GM19452 (cell line): ENCODE results near the gene HNRNPL.
"Not testable (repeated sequence)": the region's sequence is repeated elsewhere in the genome, so short reads cannot be mapped to it uniquely, and the experiment has no call there.

Source experiments
- ATAC-seq: cut with Tn5 transposase; IDR thresholded peaks from one replicate; pipeline ENCODE4 v1.9.1; 2021; ENCODE audit not compliant: unreplicated experiment

Gene HNRNPL

DNA sequence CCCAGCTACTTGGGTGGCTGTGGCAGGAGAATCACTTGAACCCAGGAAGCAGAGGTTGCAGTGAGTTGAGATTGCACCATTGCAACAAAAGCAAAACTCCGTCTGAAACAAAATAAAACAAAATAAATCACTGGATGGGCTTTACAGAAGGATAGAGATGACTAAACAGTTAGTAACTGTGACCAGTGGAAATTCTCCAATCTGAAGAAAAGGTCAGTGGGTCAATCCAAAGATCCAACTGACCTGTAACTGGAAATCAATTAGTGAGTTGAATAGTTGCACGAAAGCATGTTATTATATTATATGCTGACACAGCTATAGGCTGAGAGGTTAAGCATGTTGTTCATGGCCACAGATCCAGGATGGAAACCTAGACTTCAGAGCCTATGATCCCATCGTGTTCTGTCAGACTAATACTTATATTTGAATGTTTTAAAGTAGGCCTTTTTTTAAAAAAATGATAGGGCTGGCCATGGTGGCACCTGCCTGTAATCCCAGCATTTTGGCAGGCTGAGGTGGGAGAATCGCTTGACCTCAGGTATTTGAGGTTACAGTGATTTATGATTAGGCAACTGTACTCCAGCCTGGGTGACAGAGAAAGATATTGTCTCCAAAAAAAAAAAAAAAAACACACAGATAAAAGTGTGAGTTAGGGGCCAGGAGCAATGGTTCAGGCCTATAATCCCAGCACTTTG is 19.6 kb downstream of the HNRNPL start:
- no peak for ATAC-seq

DNA sequence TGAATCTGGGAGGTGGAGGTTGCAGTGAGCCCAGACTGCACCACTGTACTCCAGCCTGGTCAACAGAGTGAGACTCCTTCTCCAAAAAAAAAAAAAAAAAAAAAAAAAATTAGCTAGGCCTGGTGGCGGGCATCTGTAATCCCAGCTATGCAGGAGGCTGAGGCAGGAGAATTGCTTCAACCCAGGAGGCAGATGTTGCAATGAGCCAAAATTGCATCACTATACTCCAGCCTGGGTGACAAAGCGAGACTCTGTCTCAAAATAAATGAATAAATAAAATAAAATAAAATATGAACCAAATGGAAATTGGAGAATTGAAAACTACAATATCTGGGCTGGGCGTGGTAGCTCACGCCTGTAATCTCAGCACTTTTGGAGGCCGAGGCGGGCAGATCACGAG is 20.6 kb downstream of the HNRNPL start:
- ATAC-seq = not testable (repeated sequence)

DNA sequence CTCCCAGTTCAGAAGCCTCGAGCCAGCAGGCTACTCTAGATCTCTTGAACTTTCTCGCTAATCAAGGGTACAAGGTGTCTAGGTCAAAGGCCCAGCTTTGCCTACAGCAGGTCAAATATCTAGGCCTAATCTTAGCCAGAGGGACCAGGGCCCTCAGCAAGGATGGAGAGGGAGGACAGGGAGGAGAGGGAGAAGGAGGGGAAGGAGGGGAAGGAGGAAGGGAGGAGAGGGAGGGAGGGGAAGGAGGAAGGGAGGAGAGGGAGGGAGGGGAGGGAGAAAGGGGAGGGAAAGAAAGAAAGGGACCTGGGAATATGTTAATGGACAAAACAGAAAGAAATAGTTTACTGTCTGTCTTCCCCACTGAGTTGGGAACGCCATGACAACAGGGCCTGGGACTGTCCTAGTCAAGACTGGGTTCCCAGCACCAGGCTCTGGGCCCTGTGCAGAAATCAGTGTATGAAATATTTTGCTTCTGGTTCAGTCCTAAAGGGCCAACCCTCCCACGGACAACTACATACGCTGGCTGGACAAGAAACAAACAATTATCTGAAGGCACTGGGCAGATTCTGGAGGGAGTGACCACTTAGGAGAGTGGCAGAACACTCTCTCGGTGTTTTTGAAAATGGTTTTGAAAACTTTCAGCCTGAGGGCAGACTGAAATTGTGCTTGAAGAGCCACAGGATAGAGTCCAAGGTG is 22.8 kb downstream of the HNRNPL start:
- no peak for ATAC-seq

DNA sequence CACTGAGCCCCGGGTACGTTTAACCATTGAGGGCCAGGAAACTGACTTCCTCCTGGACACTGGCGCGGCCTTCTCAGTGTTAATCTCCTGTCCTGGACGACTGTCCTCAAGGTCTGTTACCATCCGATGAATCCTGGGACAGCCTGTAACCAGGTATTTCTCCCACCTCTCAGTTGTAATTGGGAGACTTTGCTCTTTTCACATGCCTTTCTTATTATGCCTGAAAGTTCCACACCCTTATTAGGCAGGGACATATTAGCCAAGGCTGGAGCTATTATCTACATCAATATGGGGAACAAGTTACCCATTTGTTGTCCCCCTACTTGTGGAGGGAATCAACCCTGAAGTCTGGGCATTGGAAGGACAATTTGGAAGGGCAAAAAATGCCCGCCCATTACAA is 23.9 kb downstream of the HNRNPL start:
- ATAC-seq = not testable (repeated sequence)

DNA sequence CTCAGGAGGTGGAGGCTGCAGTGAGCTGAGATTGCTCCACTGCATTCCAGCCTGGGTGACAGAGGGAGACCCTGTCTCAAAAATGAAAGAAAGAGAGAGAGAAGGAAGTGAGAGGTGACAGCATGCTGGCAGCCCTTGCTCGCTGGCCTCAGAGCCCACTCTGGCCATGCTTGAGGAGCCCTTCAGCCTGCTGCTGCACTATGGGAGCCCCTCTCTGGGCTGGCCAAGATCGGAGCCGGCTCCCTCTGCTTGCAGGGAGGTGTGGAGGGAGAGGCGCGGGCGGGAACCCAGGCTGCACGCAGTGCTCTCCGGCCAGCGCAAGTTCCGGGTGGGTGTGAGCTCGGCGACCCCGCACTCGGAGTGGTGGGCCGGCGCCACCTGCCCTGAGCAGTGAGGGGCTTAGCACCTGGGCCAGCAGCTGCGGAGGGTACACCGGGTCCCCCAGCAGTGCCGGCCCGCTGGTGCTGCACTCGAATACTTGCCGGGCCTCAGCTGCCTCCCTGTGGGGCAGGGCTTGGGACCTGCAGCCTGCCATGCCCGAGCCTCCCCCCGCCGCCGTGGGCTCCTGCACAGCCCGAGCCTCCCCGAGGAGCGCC is 28.5 kb downstream of the HNRNPL start:
- not testable (repeated sequence) for ATAC-seq

DNA sequence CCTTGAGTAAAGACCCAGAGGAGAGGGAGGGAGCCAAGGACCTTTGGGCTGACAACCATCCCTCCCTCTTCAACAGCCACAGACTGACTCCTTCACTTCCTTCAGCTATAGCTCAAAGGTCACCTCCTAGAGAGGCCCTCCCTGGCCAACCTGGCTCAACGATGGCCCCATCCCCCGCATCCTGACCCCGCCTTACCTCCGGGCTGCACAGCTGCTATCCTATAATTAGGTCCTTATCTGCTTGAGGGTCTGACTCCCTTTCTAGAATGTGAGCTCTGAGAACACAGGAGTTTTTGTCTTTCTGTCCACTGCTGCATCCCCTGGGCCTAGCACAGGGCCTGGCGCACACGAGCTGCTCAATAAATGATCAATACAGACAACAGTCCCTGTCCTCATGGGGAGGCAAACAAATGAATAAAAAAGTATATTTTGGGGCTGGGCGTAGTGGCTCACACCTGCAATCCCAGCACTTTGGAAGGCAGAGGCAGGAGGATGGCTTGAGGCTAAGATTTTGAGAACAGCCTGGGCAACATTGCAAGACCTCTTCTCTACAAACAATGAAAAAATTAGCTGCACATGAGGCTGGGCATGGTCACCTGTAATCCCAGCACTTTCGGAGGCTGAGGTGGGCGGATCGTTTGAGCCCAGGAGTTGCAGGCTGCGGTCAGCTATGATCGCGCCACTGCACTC is 30.4 kb downstream of the HNRNPL start:
- no peak for ATAC-seq

DNA sequence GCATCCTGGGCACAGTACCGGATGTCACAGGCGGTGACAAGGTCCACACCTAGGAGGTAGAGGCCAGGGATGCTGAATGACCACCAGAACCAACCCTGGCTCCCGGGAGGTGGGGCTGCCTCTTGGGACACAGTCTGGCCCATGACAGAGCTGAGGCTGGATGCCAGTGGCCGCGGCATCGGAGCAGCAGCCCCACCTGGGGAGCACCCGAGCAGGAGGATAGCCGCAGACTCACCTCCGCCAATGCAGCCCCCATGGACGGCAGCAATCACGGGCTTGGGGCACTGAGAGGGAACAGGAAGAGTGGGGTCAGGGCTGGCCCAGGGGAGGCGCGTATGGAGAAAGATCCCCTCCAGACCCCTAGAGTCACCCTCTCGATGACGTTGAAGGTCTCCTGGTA is 32.7 kb downstream of the HNRNPL start:
- ATAC-seq = no peak

DNA sequence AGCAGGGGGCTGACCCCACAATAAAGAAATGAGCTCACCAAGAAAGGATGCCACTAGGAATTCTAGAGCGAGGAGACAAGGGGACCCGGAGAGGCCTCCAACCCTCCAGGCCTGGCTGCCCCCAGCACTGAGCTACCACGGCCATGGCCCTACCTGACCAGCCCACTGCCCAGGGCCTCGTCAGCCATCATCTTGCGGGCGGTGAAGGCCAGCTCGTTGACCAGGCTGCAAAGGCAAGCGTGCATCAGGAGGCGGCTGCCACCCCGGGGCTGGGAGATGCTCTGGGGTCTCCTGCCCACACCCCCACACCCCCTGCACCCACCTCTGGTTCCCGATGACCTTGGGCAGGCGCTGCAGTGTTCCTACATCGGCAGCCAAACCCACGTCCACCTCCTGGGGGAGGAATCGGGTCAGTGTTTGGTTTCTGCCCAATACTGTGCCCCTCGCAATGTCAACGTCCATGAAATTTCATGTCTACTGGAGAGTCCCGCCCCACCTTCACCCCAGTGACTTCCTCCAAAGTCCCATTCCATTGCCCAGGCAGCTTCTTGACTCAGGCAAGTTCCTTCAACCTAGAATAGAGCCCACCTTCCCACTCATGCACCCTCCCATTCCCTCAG is 33.5 kb downstream of the HNRNPL start:
- no peak for ATAC-seq

DNA sequence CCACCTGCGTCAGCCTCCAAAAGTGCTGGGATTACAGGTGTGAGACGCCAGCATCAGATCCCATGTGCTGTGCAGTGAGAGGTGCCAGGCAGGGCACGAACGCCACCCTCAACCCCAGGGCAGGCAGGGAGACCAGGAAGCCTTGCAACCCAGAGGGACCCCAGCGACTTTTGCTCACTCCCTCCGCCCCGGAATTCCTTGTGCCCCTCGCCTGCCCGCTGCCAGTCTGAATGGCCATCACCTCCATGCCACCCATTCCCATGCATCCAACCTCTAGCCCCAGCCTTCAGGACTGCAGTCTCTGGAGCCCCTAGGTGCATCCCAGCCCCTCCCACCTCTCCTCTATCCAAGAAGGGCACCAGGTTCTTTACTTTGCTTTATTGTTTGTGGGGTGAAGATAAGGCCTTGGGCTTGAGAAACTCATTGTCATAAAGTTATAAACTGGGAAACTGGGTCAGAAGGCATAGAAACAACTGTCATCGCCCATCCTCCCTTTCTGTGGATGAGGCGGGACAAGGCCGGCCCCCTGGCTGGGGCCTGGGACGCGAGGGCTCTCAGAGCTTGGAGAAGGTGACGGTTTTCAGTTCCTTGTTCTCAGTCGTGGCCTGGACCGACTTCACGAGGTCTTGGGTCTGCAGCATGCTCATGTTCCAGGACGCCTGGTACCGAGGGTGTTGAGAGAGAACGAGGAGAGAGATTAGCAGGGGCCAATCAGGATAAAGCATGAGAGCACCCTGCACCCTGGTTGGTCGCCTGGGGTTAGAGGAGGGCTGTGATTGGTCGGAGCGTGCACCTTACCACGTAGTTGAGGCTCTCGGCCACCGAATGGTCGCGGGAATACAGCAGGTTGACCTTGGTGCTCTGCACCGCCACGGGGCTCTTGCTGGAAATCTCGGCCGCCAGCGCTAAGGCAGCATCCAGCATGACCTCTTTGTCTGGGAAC is 34.5 kb downstream of the HNRNPL start:
- no peak for ATAC-seq

DNA sequence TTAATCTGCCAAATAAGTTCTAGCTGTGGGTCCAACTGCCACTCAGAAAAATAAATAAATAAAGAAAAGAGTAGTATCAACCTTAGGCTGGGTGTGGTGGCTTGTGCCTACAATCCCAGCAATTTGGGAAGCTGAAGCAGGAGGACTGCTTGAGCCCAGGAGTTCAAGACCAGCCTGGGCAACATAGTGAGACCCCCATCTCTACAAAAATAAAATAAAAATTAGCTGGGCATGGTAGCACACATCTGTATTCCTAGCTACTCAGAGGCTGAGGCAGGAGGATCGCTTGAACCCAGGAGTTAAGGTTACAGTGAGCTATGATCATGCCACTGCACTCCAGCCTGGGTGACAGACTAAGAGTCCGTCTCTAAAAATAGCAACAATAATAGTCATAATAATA is 35.9 kb downstream of the HNRNPL start:
- ATAC-seq = not testable (repeated sequence)

DNA sequence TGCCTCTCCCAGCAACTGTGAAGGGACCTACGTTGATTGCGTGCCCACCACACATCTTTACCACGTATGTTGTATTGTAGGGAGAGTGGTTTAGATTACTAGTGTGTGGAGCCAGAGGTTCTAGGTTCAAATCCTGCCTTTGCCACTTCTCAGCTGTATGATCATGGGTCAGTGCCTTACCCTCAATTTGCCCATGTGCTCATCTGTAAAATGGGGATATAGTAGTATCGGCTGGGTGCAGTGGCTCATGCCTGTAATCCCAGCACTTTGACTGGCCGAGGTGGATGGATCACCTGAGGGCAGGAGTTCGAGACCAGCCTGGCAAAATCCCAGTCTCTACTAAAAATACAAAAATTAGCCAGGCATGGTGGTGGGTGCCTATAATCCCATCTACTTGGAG is 36.5 kb downstream of the HNRNPL start:
- ATAC-seq = no peak

DNA sequence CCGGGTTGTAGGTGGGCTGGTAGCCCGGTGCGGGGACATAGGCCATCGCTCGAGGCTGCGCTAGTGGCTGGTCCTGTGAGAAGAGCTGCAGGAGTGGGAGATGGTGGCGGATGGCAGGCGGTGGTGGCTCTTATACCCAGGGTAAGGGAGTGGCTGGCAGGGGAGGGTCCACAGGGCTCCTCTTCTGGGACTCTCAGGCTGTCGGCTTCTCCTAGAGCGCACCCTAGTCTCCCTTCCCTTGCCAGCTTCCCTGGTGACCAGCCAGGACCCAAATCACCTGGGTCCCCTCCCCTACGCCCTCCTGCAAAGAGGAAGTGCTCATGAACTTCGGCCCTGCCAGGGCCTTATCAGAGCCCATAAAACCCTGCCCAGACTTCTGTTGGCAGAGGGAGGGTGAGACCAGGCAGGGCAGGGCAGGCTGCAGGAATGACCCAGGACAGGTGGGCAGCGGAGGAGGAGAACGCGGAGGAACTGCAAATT is 36.9 kb downstream of the HNRNPL start, which contains the start of gene LGALS4:
Gene LGALS4 (minus strand): TSS at position 105 of the 480 bp plus-strand sequence. CDS start 59 bp downstream, at position 46.
- no peak for ATAC-seq

DNA sequence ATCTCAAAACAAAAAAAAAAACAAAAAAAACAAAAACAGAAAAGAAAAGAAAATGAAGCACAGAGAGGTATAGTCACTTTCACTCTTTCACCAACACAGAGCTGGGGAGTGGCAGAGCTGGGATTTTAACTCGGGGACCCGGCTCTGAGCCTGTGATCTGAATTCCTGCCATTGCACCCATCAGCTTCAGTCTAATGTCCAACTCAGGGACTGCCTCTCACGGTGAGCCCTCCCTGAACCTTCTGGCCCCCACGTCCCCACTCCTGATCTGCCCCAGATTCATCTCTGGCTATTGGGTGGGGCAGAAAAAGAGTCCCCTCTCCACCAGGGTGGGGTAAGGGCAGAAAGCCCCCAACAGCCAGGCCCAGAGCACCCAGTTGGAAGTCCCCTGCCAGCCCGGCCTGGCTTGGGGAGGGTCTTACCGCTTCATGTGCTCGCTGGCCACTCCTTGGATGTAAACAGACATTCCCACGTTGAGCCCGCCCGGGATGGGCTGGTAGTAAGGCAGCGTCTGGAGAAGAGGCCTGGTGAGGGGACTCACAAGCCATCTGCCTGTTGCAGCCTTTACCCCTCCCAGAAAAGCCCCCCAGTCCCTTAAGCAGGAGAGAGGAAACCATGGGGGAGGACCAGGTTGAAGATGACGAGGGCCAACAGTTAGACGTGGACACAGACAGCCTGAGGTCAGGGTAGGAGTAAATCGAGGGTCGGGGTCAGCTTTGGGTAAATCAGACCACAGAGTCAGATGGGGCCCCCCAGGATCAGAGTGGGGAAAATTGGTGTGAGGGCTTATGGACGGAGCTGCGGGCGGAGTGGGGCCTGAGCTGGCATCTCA is 37.6 kb downstream of the HNRNPL start:
- ATAC-seq = no peak

DNA sequence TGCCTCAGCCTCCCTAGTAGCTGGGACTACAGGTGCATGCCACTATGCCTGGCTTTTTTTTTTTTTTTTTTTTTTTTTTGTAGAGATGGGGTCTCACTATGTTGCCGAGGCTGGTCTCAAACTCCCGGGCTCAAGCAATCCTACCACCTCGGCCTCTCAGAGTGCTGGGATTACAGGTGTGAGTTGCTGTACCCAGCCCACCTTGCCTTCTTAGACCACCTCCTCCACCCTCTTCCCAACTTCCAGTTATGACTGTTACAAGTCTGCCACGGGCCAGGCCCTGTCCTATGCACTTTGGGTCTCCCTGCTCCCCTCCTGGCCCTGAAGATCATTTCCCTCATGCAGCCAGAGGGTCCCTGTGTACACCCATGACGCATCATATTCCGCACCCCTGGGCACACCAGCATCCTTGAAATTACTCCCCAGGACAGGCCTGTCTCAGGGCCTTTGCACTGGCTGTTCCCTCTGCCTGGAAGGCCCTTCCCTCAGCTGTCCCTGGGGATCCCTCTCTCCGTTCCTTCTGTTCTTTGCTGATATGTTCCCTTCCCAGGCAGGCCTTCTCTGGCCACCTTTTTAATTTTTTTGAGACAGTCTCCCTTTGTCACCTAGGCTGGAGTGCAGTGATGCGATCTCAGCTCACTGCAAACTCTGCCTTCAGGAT is 40.1 kb downstream of the HNRNPL start:
- no peak for ATAC-seq

DNA sequence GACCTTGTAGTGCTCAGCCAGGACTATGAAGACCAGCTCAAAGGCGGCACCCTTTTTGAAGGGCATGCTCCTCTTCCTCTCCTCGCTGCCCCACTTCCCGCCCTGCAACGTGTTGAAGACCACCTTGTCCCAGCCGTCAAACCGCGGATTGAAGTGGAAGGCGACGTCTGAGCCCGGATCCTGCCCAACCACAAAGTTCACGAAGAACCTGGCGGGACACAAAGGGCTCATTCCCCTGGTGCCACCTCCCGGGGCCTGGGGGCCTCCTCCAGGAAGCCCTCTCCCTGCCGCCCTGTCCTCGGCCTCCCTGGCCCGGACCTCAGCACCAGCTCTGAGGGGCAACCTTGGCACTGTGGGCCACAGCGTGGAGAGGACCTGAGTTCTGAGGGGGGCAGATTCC is 41.0 kb downstream of the HNRNPL start:
- ATAC-seq = no peak

DNA sequence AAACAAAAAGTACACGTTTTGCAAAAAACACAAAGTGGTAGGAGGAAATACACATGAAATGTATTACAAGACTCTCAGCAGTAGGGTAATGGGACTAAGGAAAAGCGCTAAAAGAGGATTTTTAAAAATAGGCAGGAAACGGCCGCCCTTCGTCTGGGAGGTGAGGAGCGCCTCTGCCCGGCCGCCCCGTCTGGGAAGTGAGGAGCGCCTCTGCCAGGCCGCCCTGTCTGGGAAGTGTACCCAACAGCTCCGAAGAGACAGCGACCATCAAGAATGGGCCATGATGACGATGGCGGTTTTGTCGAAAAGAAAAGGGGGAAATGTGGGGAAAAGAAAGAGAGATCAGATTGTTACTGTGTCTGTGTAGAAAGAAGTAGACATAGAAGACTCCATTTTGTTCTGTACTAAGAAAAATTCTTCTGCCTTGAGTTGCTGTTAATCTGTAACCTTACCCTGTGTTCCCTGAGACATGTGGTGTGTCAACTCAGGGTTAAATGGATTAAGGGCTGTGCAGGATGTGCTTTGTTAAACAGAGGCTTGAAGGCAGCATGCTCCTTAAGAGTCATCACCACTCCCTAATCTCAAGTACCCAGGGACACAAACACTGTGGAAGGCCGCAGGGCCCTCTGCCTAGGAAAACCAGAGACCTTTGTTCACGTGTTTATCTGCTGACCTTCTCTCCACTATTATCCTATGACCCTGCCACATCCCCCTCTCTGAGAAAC is 42.2 kb downstream of the HNRNPL start:
- ATAC-seq = not testable (repeated sequence)

DNA sequence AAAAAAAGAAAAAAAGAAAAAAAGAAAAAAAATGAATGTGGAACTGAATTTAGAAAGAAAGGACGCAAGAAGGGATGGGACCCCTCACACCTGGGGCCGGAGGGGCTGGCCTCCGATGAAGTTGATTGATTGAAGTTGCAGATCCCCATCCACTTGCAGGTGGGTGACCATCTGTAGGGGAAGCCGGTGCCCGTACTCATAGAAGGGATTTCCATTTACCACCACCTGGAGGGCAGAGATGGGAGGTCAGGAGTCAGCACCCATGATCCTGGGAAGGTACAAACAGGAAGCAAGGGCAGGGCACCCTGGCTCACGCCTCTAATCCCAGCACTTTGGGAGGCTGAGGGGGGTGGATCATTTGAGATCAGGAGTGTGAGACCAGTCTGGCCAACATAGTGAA is 43.4 kb downstream of the HNRNPL start:
- ATAC-seq = no peak

DNA sequence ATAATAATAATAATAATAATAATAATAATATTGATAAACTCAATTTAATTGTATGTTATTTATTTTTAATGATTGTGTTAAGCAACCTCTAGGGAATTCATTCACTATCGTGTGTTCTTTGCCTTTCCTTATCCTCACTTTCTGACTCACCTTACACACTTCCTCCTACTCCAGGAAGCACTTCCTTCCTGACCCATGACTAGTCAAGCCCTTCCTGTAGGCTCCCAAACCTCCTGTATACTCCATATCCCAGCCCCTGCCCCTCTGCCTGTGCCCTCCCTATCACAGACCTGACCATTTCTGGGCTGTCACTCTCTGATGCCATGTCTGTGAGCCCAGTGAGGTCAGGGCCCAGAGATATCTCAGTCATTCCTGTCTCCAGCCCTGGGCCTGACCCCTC is 44.6 kb downstream of the HNRNPL start:
- ATAC-seq = no peak
